Measurements from ENCODE around the gene RASA4. TPM values are rescaled to one million over a fixed set of nuclear protein-coding genes. Genes with fewer than 3 reads are reported as not detected.
"Not testable (repeated sequence)": the region's sequence is repeated elsewhere in the genome, so short reads cannot be mapped to it uniquely, and the experiment has no call there.

RASA4 gene
- total RNA-seq, 1 donor from 2014 or later, result 76.5 TPM

GRCh38 chr7:102606848-102607247 is 9.7 kb downstream of the RASA4 start:
- DNase-seq (ENCODE audit: low spot score), result not testable (repeated sequence)

DNA sequence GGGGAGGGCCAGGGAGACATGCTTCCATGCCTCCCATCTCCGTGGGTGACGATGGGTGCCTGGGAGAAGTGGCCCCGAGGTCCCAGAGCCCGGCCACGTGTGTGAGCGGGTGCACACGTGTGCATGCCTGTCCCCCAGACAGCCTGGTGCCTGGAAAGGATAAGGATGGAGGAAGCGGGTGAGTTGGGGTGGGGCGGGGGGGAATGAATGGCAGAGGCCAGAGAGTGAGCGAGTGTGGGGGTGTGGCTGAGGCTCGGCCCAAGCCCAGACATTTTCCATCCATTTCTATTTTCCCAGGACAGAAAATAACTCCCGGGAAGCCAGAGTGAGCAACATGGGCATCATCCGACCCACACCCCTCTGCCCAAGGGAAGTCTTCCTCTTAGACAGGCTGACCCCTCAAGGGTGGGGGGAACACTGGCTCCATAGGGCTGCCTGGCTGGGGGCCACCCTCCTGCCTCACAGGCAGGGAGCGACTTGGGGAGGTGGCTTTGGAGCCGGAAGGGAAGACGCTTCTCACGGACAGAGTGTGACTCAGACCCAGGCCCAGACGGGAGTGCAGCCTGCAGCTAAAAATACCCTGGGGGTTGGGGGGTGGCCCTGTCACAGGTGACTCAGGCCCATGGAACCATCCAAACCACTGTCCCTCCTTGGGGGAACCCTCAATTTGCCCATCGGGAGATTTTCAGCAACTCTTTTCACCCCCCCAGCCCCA is 12.0 kb downstream of the RASA4 start:
- not testable (repeated sequence) for DNase-seq (ENCODE audit: low spot score)

- DNase-seq (ENCODE audit: low spot score), result not testable (repeated sequence)
Observed at GRCh38 chr7:102602317-102602716, 14.2 kb downstream of the RASA4 start.

DNA sequence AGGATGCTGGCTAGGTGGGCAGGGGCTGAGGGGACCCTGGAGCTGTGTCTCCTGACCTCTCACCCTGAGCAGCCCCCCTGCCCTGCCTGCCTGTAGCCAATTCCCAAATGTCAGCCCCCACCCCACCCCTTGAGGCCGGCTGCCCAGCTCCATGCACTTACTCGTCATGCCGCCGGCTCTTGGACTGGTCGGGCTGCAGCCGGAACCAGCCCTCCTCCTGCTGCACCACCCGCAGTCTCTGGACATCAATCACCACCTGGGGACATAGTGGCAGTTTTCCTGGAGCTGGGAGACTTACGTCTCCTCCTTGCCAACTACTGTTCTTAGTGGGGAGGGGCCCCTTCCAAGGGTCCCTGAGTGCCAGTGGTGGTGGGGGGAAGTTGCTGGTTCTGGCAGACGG is 16.9 kb downstream of the RASA4 start:
- DNase-seq (ENCODE audit: low spot score), result not testable (repeated sequence)

- not testable (repeated sequence) for DNase-seq (ENCODE audit: low spot score)
Observed at GRCh38 chr7:102596036-102596435, 20.5 kb downstream of the RASA4 start.

DNA sequence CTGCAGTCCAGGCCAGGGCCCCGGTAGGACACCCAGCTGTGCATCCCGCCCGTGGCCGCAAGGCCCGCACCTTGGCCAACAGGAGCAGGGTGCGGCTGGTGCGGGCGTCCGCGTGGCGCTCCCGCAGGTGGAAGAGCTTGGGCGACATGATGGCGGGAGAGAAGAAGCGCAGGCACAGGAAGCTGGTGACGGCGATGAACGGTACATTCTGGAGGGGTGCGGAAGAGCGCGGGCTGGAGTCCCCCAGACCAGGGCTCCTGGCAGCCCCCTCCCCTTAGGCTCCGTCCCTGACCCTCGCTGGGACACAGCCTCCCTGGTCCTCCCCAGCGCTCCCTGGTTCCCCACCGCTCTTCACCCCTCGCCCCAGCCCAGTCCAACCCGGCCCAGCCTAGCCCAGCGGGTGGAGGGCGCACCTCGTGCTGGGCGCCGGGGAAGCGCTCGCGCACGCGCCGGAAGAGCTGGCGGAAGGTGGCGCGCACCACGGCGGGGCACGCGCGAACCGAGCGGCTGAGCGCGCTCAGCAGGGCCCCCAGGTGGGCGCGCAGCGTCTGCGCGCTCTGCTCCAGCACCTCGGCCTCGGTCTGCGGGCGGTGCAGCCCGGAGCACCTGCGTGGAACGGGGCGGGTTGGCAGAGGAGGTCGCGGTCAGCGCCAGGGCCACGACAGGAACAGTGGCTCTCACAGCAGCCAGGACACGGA is 22.8 kb downstream of the RASA4 start:
- not testable (repeated sequence) for DNase-seq (ENCODE audit: low spot score)

GRCh38 chr7:102592477-102593019 is 24.0 kb downstream of the RASA4 start:
- DNase-seq (ENCODE audit: low spot score), result not testable (repeated sequence)

- not testable (repeated sequence) for DNase-seq (ENCODE audit: low spot score)
Observed at GRCh38 chr7:102589857-102590256, 26.7 kb downstream of the RASA4 start.

DNA sequence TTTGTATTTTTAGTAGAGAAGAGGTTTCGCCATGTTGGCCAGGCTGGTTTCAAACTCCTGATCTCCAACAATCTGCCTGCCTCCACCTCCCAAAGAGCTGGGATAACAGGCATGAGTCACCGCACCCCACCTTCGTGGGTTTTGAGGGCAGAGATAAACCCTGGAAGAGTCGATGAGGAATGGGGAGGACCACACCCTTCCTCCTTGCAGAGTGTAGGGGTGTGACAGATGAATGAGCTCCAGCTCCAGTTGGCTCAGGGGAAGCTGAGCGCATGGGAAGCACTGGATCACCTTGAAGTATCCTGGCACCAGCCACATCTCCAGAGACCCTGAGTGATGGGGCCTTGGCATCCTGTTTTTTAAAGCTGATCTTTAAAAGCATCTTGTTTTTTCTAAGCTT is 33.1 kb downstream of the RASA4 start:
- DNase-seq (ENCODE audit: low spot score), result not testable (repeated sequence)

- not testable (repeated sequence) for DNase-seq (ENCODE audit: low spot score)
Observed at GRCh38 chr7:102581722-102582121, 34.8 kb downstream of the RASA4 start.

- DNase-seq (ENCODE audit: low spot score), result peak; percentile 37
Observed at GRCh38 chr7:102578486-102578885, 38.1 kb downstream of the RASA4 start.

DNA sequence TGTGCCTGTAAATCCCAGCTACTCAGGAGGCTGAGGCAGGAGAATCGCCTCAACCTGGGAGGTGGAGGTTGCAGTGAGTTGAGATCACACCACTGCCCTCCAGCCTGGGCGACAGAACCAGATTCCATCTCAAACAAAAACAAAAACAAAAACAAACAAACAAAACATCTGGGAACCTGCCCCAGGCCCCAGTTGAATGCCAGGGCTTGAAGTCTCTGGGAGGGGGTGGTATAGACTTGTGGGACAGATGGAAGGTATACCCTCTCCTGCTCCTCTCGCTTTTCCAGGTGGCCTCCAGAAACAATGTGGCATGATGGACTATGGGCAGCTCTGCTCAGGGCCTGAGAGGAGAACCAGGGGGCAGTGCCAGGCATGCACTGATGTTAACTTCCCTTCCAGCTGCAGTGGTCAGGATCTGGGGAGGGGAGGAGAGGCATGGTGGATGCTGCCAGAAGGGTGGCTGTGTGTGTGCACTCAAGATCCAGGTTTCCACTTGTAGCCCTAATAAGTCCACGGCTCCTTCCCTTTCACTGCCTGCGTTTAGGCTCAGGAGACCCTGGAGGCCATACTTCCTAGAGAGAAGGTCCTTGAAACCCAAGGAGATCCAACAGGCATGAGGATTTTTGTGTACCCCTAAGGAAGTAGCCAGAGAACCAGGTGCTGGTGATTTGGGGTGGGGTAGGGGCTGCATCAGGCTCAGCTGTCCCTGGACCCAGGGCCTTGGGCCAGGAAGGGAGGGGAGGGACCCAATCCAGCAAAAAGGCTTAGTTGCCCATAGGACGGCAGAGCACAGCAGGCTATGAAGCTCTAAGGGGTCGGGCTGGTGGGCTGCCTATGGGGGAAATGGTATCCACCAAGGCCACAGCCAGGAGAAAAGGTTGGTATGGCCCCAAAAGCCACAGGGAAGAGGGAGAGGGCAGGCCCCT is 39.0 kb downstream of the RASA4 start:
- DNase-seq (ENCODE audit: low spot score), result peak; percentile 34

DNA sequence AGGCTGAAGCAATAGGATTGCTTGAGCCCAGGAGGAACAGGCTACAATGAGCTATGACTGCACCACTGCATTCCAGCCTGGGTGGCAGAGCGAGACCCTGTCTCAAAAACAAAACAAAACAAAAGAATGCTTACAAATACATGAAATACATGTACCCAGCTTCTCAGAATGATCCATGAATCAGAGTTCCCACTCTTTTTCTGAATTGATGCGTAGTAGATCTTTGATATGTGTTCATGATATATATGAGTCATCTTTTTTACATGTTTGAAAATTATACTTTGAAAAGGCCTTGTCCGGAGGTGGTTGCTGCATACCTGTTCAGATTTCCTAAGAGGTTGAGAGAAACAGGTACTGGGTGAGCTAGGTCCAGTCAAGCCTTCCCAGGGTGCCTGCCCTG is 40.2 kb downstream of the RASA4 start:
- not testable (repeated sequence) for DNase-seq (ENCODE audit: low spot score)

GRCh38 chr7:102574607-102575006 is 41.9 kb downstream of the RASA4 start:
- DNase-seq (ENCODE audit: low spot score), result not testable (repeated sequence)

DNA sequence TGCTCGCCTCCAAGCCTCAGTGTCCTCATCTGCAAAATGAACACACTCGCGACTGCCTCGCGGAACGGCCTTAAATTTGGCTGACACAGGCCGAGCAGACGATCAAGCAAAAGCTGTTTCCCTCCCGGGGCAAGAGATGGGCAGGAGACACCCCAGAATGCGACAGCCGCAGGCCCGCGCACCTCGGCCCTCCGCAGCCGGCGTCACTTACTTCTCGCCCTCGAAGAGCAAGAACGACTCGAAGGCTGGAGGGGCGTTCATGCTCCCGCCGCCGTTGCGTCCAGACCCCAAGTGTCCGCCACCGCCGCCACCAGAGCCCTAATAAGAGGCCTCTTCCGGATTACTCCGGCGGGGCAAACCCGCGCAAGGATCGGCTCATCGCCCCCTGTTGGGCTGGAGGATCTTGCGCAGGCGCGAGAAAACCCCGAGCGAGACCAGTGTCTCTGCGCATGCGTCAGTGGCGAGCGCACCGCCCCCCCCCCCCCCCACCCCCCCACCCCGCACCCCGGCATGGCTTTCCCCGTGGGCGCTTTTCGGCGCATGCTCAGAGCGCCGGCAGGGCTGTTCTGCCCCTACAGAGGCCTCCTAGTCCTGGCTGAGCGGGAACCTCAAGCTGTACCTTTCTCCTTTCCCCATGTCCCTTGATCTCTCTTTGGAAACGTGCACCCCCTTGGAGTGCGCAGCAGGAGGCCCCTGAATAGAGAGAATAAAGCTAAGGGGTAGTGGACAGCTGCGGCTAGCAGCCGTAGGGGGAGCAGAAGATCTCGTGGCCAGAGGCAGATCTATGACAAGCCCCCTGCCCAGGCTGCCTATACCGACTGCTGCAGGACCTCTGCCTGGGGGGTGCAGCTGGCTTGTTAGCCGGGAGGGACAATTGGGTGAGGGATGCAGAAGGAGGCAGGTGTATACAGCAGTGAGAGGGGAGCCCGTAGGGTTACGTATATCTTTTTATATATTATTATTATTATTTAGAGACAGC is 44.0 kb downstream of the RASA4 start, which contains the start of gene POLR2J3:
POLR2J3 (minus strand) TSS at position 323 of the 979 bp plus-strand sequence; CDS start at position 261, 62 bp downstream.
- peak; percentile 97 for DNase-seq (ENCODE audit: low spot score)

GRCh38 chr7:102568620-102569019 is 47.9 kb downstream of the RASA4 start:
- not testable (repeated sequence) for DNase-seq (ENCODE audit: low spot score)

DNA sequence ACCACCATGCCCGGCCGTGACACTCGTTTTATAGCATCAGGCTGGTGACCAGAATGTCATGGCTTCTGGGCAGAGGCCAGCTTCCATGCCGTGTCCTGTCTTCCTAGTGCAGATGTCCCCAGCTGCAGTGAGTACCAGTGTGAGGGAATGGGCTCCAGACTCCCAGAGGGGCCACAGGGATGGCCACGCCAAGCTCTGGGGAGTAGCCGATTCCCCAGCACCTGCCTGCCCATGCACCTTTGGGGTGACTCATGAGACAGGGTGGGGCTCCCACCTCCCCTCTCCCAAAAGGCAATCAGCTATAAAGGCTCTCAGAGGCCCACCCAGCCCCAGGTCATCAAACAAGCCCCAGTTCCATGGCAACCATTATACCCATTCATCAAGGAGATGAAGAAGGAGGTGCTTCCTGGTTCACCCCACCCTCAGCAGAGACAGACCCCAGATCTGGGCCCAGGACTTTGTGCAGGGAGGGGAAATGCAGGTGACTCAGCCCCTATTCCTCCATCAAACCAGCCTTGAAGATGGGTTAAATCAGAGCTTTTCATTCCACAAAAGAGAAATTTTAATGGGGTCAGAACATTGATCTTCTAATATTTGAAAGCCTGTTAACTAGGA is 65.6 kb downstream of the RASA4 start, which contains the start of gene SPDYE2:
SPDYE2 (plus strand) TSS at position 419 of the 615 bp plus-strand sequence. CDS start 2,030 bp downstream, outside the sequence.
- DNase-seq (ENCODE audit: low spot score), result not testable (repeated sequence)

DNA sequence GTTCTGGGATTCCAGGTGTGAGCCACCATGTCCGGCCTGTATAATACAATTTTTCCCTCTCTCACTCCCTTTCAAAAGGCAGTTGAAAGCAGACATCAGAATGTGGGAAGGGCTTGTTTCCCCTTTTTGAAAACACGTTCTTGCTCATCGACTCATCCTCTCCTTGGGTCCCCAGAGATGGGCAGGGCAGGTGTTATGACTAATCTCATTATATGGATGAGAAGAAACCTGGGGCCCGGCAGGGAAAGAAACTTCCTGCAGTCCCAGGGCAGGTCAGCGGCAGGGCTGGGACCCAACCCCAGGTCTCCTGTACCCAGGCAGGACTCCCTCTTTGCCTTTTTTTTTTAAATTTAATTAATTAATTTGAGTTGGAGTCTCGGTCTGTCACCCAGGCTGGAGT is 70.2 kb downstream of the RASA4 start:
- DNase-seq (ENCODE audit: low spot score), result not testable (repeated sequence)

DNA sequence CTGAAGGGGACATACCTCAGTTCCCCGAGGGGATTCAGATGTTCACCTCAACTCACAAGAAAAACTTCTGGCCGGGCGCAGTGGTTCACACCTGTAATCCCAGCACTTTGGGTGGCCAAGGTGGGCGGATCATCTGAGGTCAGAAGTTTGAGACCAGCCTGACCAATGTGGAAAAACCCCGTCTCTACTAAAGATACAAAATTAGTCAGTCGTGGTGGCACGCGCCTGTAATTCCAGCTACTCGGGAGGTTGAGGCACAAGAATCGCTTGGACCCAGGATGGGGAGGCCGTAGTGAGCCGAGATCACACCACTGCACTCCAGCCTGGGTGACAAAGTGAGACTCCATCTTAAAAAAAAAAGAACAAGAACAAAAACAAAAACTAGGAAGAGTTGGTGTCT is 71.3 kb downstream of the RASA4 start:
- not testable (repeated sequence) for DNase-seq (ENCODE audit: low spot score)

DNA sequence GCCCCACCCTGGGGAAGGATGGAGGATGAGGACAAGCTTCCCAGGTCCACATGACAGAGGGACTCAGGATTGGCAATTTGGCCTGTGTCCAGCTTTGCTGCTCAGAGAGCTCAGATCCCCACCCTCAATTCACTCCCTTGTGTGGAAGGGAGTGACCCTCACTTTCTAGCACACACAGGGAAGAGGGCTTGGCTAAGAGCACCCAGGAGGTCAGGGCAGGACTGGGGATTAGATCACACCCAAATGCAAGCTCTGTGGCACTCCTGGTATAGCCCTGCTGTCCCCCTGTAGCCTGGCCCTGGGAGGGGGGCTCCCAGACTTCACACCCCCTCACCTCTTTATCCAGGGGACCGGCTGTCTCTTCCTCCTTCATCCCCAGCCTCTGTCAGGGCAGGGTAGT is 72.2 kb downstream of the RASA4 start:
- DNase-seq (ENCODE audit: low spot score), result not testable (repeated sequence)

All from ureter (tissue), 1 donor.